GM13977 (cell line): ENCODE results near the gene SRSF2.

ENCODE experiments used
- DNase-seq: peaks from one replicate; pipeline ENCODE4 v3.0.0; 2012; ENCODE audit warnings: low spot score
- CTCF ChIP-seq: IDR thresholded peaks from 2 replicates; pipeline ENCODE4 v1.5.1; 2012; ENCODE audit warnings: mild to moderate bottlenecking, control low read depth; ENCODE audit not compliant: insufficient read depth; ENCODE audit errors: extremely low read depth, missing control alignments
- in situ Hi-C: fragments of 300-500 bp; cut with MboI; formaldehyde crosslinking; loops from one replicate; pipeline ENCODE4 v1.12.0; 2022; ENCODE audit warnings: low sequenced_read_pairs, low pct_unique_long_range_greater_than_20kb, mixed read lengths, inconsistent platforms; ENCODE audit not compliant: unreplicated experiment

SRSF2 gene

GRCh38 chr17:76706817-76707216, 30.3 kb downstream of the SRSF2 start:
- DNase-seq, result no peak
- in situ Hi-C loops, result no loop called here
- no peak for TF ChIP-seq CTCF

- no peak for DNase-seq
- in situ Hi-C loops, result no loop called here
- TF ChIP-seq CTCF, result no peak
These were observed 32.3 kb downstream of the SRSF2 start for GRCh38 chr17:76704805-76705204.

GRCh38 chr17:76702941-76703637, 34.0 kb downstream of the SRSF2 start:
- no peak for TF ChIP-seq CTCF
- no peak for DNase-seq
- in situ Hi-C loops, result no loop called here

DNA sequence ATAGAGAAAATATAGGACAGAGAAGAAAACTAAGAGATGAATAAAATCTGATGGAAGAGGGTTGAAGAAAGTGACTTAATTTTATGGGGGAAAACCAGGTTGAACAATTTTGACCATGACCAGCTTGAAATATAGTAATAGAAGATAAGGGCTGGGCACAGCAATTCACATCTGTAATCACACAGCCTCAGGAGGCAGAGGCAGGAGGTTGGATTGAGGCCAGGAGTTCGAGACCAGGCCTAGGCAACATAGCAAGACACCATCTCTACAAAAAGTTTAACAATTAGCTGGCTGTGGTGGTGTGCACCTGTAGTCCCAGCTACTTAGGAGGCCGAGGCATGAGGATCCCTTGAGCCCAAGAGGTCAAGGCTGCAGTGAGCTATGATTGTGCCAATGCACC, 35.1 kb downstream of the SRSF2 start:
- in situ Hi-C loops, result no loop called here
- DNase-seq, result no peak
- no peak for TF ChIP-seq CTCF

- in situ Hi-C loops, result no loop called here
- no peak for DNase-seq
- TF ChIP-seq CTCF, result no peak
These were observed 35.6 kb downstream of the SRSF2 start for GRCh38 chr17:76701471-76701967.

DNA sequence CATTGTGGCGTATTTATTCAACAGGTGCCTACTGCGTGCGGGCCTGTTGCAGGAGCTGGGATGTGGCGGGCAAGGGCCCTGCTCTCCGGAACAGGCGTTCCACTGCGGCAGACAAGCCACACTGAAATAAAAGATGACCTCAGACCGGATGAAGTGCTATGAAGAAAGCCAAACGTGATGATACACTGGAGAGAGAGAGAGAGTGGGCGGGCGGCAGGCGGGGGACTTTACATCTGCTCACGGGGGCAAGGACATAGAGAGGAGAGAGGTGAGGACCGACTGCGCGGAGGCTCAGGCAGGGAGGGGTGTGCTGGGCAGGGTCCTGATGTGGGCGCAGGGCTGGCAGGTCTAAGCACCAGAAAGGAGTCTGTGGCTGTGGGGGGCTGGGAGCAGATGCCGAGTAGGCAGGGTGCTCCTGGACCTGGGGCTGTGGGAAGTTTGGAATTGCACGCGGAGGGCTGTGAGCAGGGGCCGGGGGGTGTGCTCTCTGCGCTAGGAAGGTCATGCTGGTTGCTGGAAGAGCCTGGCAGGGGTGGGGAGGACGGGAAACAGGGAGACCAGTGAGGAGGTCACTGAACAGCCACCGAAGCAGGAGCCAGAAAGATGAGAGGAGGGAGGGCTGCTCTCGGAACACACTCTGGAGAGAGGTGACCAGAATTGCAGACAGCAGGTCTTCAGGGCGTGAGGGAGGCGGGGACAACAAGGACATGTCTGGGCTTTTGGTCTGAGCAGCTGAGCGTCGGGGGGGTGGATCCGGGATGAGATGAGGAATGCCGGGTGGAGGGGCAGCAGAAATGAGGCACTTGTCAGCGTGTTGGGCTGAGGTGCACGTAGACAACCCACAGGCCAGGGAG, 36.3 kb downstream of the SRSF2 start:
- TF ChIP-seq CTCF, result no peak
- in situ Hi-C loops, result no loop called here
- DNase-seq, result no peak
